HG03045 (cell line): Measurements from ENCODE around the gene FDX2.

Source experiments
- ATAC-seq: cut with Tn5 transposase; IDR thresholded peaks from one replicate; pipeline ENCODE4 v1.9.1; 2021; ENCODE audit warnings: mild to moderate bottlenecking, moderate library complexity; ENCODE audit not compliant: unreplicated experiment

The FDX2 gene

GRCh38 chr19:10306327-10306726 is 9.5 kb downstream of the FDX2 start:
- ATAC-seq, result no peak

GRCh38 chr19:10305139-10305806 is 10.5 kb downstream of the FDX2 start:
- no peak for ATAC-seq

- ATAC-seq, result no peak
Measured at GRCh38 chr19:10299545-10300458, 16.0 kb downstream of the FDX2 start.

GRCh38 chr19:10295847-10296591 is 19.8 kb downstream of the FDX2 start:
- ATAC-seq, result no peak

GRCh38 chr19:10295305-10295846 is 20.4 kb downstream of the FDX2 start:
- ATAC-seq, result no peak

- ATAC-seq, result no peak
Measured at GRCh38 chr19:10294368-10294697, 21.5 kb downstream of the FDX2 start.

- ATAC-seq, result no peak
Measured at GRCh38 chr19:10293637-10294367, 22.0 kb downstream of the FDX2 start.

GRCh38 chr19:10292789-10293636 is 22.8 kb downstream of the FDX2 start:
- ATAC-seq, result no peak

GRCh38 chr19:10292206-10292788 is 23.5 kb downstream of the FDX2 start:
- peak; percentile 39 for ATAC-seq

- no peak for ATAC-seq
Measured at GRCh38 chr19:10291554-10292205, 24.1 kb downstream of the FDX2 start.

GRCh38 chr19:10290876-10291553 is 24.8 kb downstream of the FDX2 start:
- no peak for ATAC-seq

GRCh38 chr19:10290357-10290875 is 25.4 kb downstream of the FDX2 start:
- ATAC-seq, result no peak

- ATAC-seq, result no peak
Measured at GRCh38 chr19:10289836-10290356, 25.9 kb downstream of the FDX2 start, which contains the start of gene ICAM5. Gene ICAM5 (plus strand): TSS chr19:10289952. CDS start chr19:10290044, 92 bp downstream.

GRCh38 chr19:10289167-10289835 is 26.5 kb downstream of the FDX2 start:
- no peak for ATAC-seq

- ATAC-seq, result no peak
Measured at GRCh38 chr19:10288662-10289166, 27.1 kb downstream of the FDX2 start.

GRCh38 chr19:10286803-10287737 is 28.7 kb downstream of the FDX2 start, which contains the start of gene ICAM4:
Gene ICAM4 (plus strand): TSS chr19:10286955. CDS start chr19:10287013, 58 bp downstream.
- ATAC-seq, result no peak
